Stimulated activated effector memory CD8-positive, alpha-beta T cell treated with anti-CD3 and anti-CD28 coated beads, Interleukin-12 subunit alpha, Interleukin-12 subunit beta, amount 100 ng/mL, for 72 hours (primary cell): Measurements from ENCODE around the gene AFAP1L1.
"Not testable (repeated sequence)": the region's sequence is repeated elsewhere in the genome, so short reads cannot be mapped to it uniquely, and the experiment has no call there.

Source experiments
- ATAC-seq: fragments of 150-1000 bp; cut with Tn5 transposase; 2 replicates; pipeline ENCODE4 v1.10.0; 2021
- DNase-seq, 2 donors: peaks; one replicate each; pipeline ENCODE4 v3.0.0; 2021 to 2022; ENCODE audit warnings: low spot score in 2 of 2
- H3K27ac Mint-ChIP-seq: one replicate; pipeline ENCODE4 v1.8.0; 2022; ENCODE audit warnings: mild to moderate bottlenecking, mixed read lengths
- H3K36me3 Mint-ChIP-seq: one replicate; pipeline ENCODE4 v1.8.0; 2022; ENCODE audit warnings: mild to moderate bottlenecking, mixed read lengths
- H3K4me1 Mint-ChIP-seq: one replicate; pipeline ENCODE4 v1.8.0; 2022; ENCODE audit warnings: mixed read lengths
- H3K4me3 Mint-ChIP-seq: one replicate; pipeline ENCODE4 v1.8.0; 2022; ENCODE audit warnings: mild to moderate bottlenecking, mixed read lengths
- H3K9me3 Mint-ChIP-seq: one replicate; pipeline ENCODE4 v1.8.0; 2022; ENCODE audit warnings: mixed read lengths

Gene AFAP1L1

GRCh38 chr5:149251546-149251945 is 20.1 kb upstream of the AFAP1L1 start:
- no peaks in the 10 kb centered on the region for H3K9me3 Mint-ChIP-seq
- H3K4me3 Mint-ChIP-seq: no peak overlapping the region
- ATAC-seq: no peak
- no peak overlapping the region for H3K27ac Mint-ChIP-seq
- no peaks in the 10 kb centered on the region for H3K4me1 Mint-ChIP-seq
- DNase-seq: no peak
- no peaks in the 10 kb centered on the region for H3K36me3 Mint-ChIP-seq

- H3K27ac Mint-ChIP-seq: no peak overlapping the region
- no peaks in the 10 kb centered on the region for H3K4me1 Mint-ChIP-seq
- ATAC-seq: no peak
- H3K4me3 Mint-ChIP-seq: no peak overlapping the region
- no peaks in the 10 kb centered on the region for H3K36me3 Mint-ChIP-seq
- no peak for DNase-seq
- H3K9me3 Mint-ChIP-seq: no peaks in the 10 kb centered on the region
Observed at GRCh38 chr5:149254506-149254905, 17.2 kb upstream of the AFAP1L1 start.

- no peaks in the 10 kb centered on the region for H3K36me3 Mint-ChIP-seq
- no peak overlapping the region for H3K27ac Mint-ChIP-seq
- DNase-seq (no peak), ATAC-seq (no peak)
- H3K9me3 Mint-ChIP-seq: no peaks in the 10 kb centered on the region
- no peak overlapping the region for H3K4me3 Mint-ChIP-seq
- H3K4me1 Mint-ChIP-seq: no peaks in the 10 kb centered on the region
Observed at GRCh38 chr5:149256451-149256850, 15.2 kb upstream of the AFAP1L1 start.

- Mint-ChIP-seq H3K4me3 (no peak overlapping the region), H3K27ac (no peak overlapping the region), H3K36me3 (no peaks in the 10 kb centered on the region), H3K9me3 (no peaks in the 10 kb centered on the region), H3K4me1 (no peaks in the 10 kb centered on the region)
- ATAC-seq (no peak), DNase-seq (no peak)
Observed at GRCh38 chr5:149257131-149257530, 14.5 kb upstream of the AFAP1L1 start.

- Mint-ChIP-seq H3K4me1 (no peaks in the 10 kb centered on the region), H3K9me3 (no peaks in the 10 kb centered on the region), H3K4me3 (no peak overlapping the region), H3K27ac (no peak overlapping the region), H3K36me3 (no peaks in the 10 kb centered on the region)
- DNase-seq: no peak
- ATAC-seq: no peak
Observed at GRCh38 chr5:149257889-149258705, 13.6 kb upstream of the AFAP1L1 start.

- Mint-ChIP-seq H3K4me3 (no peak overlapping the region), H3K27ac (no peak overlapping the region), H3K36me3 (no peaks in the 10 kb centered on the region), H3K4me1 (peaks cover 10% of the 10 kb centered on the region), H3K9me3 (no peaks in the 10 kb centered on the region)
- ATAC-seq (no peak), DNase-seq (no peak)
Observed at GRCh38 chr5:149260761-149261160, 10.9 kb upstream of the AFAP1L1 start.

GRCh38 chr5:149261246-149261645 is 10.4 kb upstream of the AFAP1L1 start:
- H3K36me3 Mint-ChIP-seq: no peaks in the 10 kb centered on the region
- no peak for ATAC-seq
- peaks cover 10% of the 10 kb centered on the region for H3K4me1 Mint-ChIP-seq
- H3K4me3 Mint-ChIP-seq: no peak overlapping the region
- no peak overlapping the region for H3K27ac Mint-ChIP-seq
- H3K9me3 Mint-ChIP-seq: no peaks in the 10 kb centered on the region
- no peak for DNase-seq

GRCh38 chr5:149262315-149262714 is 9.3 kb upstream of the AFAP1L1 start:
- no peak for DNase-seq
- Mint-ChIP-seq H3K4me3 (no peak overlapping the region), H3K4me1 (peaks cover 10% of the 10 kb centered on the region), H3K36me3 (no peaks in the 10 kb centered on the region), H3K9me3 (no peaks in the 10 kb centered on the region), H3K27ac (no peak overlapping the region)
- peak; percentile 45 for ATAC-seq

- ATAC-seq: peak; percentile 73
- Mint-ChIP-seq H3K4me3 (no peak overlapping the region), H3K9me3 (peaks cover 3% of the 10 kb centered on the region), H3K27ac (no peak overlapping the region), H3K4me1 (peaks cover 10% of the 10 kb centered on the region), H3K36me3 (no peaks in the 10 kb centered on the region)
- peak in 1 of 2 donors; percentile 11 for DNase-seq
Observed at GRCh38 chr5:149264439-149265067, 7.1 kb upstream of the AFAP1L1 start.

- ATAC-seq: no peak
- Mint-ChIP-seq H3K36me3 (no peaks in the 10 kb centered on the region), H3K4me3 (no peak overlapping the region), H3K9me3 (peaks cover 3% of the 10 kb centered on the region), H3K4me1 (peaks cover 10% of the 10 kb centered on the region), H3K27ac (no peak overlapping the region)
- no peak for DNase-seq
Observed at GRCh38 chr5:149265068-149265465, 6.6 kb upstream of the AFAP1L1 start.

- Mint-ChIP-seq H3K36me3 (no peaks in the 10 kb centered on the region), H3K27ac (no peak overlapping the region), H3K9me3 (peaks cover 3% of the 10 kb centered on the region), H3K4me1 (peaks cover 10% of the 10 kb centered on the region), H3K4me3 (no peak overlapping the region)
- ATAC-seq (no peak), DNase-seq (no peak)
Observed at GRCh38 chr5:149265597-149265996, 6.1 kb upstream of the AFAP1L1 start.

GRCh38 chr5:149267241-149267973 is 4.3 kb upstream of the AFAP1L1 start:
- DNase-seq: no peak
- Mint-ChIP-seq H3K4me1 (peaks cover 22% of the 10 kb centered on the region), H3K36me3 (no peaks in the 10 kb centered on the region), H3K4me3 (no peak overlapping the region), H3K9me3 (peaks cover 3% of the 10 kb centered on the region), H3K27ac (no peak overlapping the region)
- ATAC-seq: no peak

GRCh38 chr5:149268928-149269557 is 2.6 kb upstream of the AFAP1L1 start:
- H3K4me3 Mint-ChIP-seq: no peak overlapping the region
- no peak for DNase-seq
- peak; percentile 61 for ATAC-seq
- no peaks in the 10 kb centered on the region for H3K36me3 Mint-ChIP-seq
- peaks cover 3% of the 10 kb centered on the region for H3K9me3 Mint-ChIP-seq
- peaks cover 23% of the 10 kb centered on the region for H3K4me1 Mint-ChIP-seq
- H3K27ac Mint-ChIP-seq: no peak overlapping the region

- H3K9me3 Mint-ChIP-seq: peaks cover 3% of the 10 kb centered on the region
- peaks cover 14% of the 10 kb centered on the region for H3K4me1 Mint-ChIP-seq
- no peak for DNase-seq
- peak overlapping the region; percentile 75 for H3K4me3 Mint-ChIP-seq
- H3K36me3 Mint-ChIP-seq: no peaks in the 10 kb centered on the region
- peak; percentile 17 for ATAC-seq
- H3K27ac Mint-ChIP-seq: no peak overlapping the region
Observed at GRCh38 chr5:149271195-149271715, 404 bp upstream of the AFAP1L1 start.

GRCh38 chr5:149272781-149273180 is 1.1 kb downstream of the AFAP1L1 start:
- not testable (repeated sequence) for H3K27ac Mint-ChIP-seq, ATAC-seq, DNase-seq, H3K9me3 Mint-ChIP-seq, H3K36me3 Mint-ChIP-seq
- Mint-ChIP-seq H3K4me1 (peaks cover 14% of the 10 kb centered on the region), H3K4me3 (peak overlapping the region; percentile 75)
